H1 (cell line): ENCODE data around the gene ASGR1. TPM values are rescaled to one million over a fixed set of nuclear protein-coding genes. Genes with fewer than 3 reads are reported as not detected.

Source experiments
- CTCF ChIA-PET: fragments of 300-600 bp; sonication (Branson Sonifier 250); formaldehyde crosslinking; loops from one replicate; lab custom pipeline; 2021; ENCODE audit not compliant: partially characterized antibody; lab: Charles Lee
- POLR2A ChIA-PET: fragments of 300-600 bp; sonication (Branson Sonifier 250); formaldehyde crosslinking; loops from one replicate; lab custom pipeline; 2021; ENCODE audit warnings: inconsistent platforms; ENCODE audit not compliant: partially characterized antibody; lab: Charles Lee
- DNase-seq, 2 experiments: peaks; one replicate each; pipeline versions ENCODE4 v3.0.0 to v3.0.0-alpha.2; 2010 to 2022; ENCODE audit warnings: low spot score in 2 of 2, low read depth in 1 of 2, mixed read lengths in 1 of 2
- FAIRE-seq: peaks from 2 replicates; lab custom pipeline; 2011; peaks lifted over from hg19 to GRCh38; lab: Jason Lieb, UNC
- H2AFZ ChIP-seq: 2 replicates; pipeline ENCODE4 v1.8.1; 2012; ENCODE audit warnings: low read length, inconsistent platforms
- H2AK5ac ChIP-seq: 2 replicates; pipeline ENCODE4 v1.6.1; 2013; ENCODE audit warnings: low read depth, low read length
- H2BK120ac ChIP-seq: replicated peaks from 2 replicates; pipeline ENCODE3; 2013; ENCODE audit warnings: low read depth, low read length, inconsistent platforms
- H2BK12ac ChIP-seq: 2 replicates; pipeline ENCODE4 v1.6.1; 2013; ENCODE audit warnings: low read depth, low read length
- H2BK15ac ChIP-seq: 2 replicates; pipeline ENCODE4 v1.6.1; 2013; ENCODE audit warnings: low read length
- H2BK20ac ChIP-seq: 2 replicates; pipeline ENCODE4 v1.6.1; 2013; ENCODE audit warnings: low read length
- H2BK5ac ChIP-seq: 2 replicates; pipeline ENCODE4 v1.6.1; 2013; ENCODE audit warnings: low read depth, low read length
- H3K14ac ChIP-seq: 2 replicates; pipeline ENCODE4 v1.6.1; 2013; ENCODE audit warnings: inconsistent platforms; ENCODE audit not compliant: insufficient read length
- H3K18ac ChIP-seq: 2 replicates; pipeline ENCODE4 v1.6.1; 2013; ENCODE audit warnings: low read length; ENCODE audit errors: extremely low read depth
- H3K23ac ChIP-seq: 2 replicates; pipeline ENCODE4 v1.6.1; 2013; ENCODE audit warnings: inconsistent platforms; ENCODE audit not compliant: insufficient read length
- H3K23me2 ChIP-seq: 2 replicates; pipeline ENCODE4 v1.6.1; 2013; ENCODE audit warnings: low read depth, low read length
- H3K27ac ChIP-seq: 2 replicates; pipeline ENCODE4 v1.6.1; 2011; ENCODE audit warnings: low read depth, low read length, inconsistent platforms
- H3K27me3 ChIP-seq, 4 experiments: replicated peaks in 1 of 4; 1 replicate in 1 of 4; 2 replicates in 3 of 4; pipeline versions ENCODE4 v1.6.1 to v1.8.1; 2011 to 2013; ENCODE audit warnings: low read length in 3 of 4, mild to moderate bottlenecking in 3 of 4, inconsistent platforms in 2 of 4, mixed read lengths in 2 of 4, moderate library complexity in 1 of 4; ENCODE audit not compliant: control insufficient read depth in 3 of 4, insufficient read depth in 3 of 4; ENCODE audit errors: extremely low read depth in 1 of 4
- H3K36me3 ChIP-seq, 4 experiments: 2 replicates each; pipeline versions ENCODE4 v1.6.1 to v1.8.1; 2011 to 2013; ENCODE audit warnings: mild to moderate bottlenecking in 4 of 4, low read length in 3 of 4, moderate library complexity in 2 of 4, control low read depth in 1 of 4, inconsistent platforms in 1 of 4; ENCODE audit not compliant: insufficient read depth in 4 of 4, control insufficient read depth in 2 of 4
- H3K4ac ChIP-seq: replicated peaks from 2 replicates; pipeline ENCODE3; 2013; ENCODE audit warnings: low read length, low read depth, mixed read lengths, inconsistent platforms; ENCODE audit not compliant: insufficient read length
- H3K4me1 ChIP-seq, 4 experiments: replicated peaks in 1 of 4; 1 replicate in 1 of 4; 2 replicates in 3 of 4; pipeline versions ENCODE4 v1.6.1 to v1.8.1; 2011 to 2013; ENCODE audit warnings: low read length in 3 of 4, inconsistent platforms in 2 of 4, mixed read lengths in 1 of 4; ENCODE audit not compliant: insufficient read depth in 4 of 4, control insufficient read depth in 3 of 4
- H3K4me2 ChIP-seq, 2 experiments: 2 replicates each; pipeline versions ENCODE4 v1.6.1 to v1.8.1; 2011 to 2013; ENCODE audit warnings: low read depth in 2 of 2, low read length in 2 of 2, control low read depth in 1 of 2, inconsistent platforms in 1 of 2, mild to moderate bottlenecking in 1 of 2; ENCODE audit not compliant: insufficient read depth in 1 of 2
- H3K4me3 ChIP-seq, 4 experiments: fragments of 200-600, 300-600 bp in 1 of 4; sonication (generic), shearing (Covaris generic), sonication (Bioruptor Twin) in 1 of 4; 2 replicates each; pipeline versions ENCODE4 v1.5.1 to v1.8.1; 2011 to 2016; ENCODE audit warnings: low read length in 4 of 4, low read depth in 3 of 4, control low read depth in 2 of 4, inconsistent platforms in 2 of 4, mild to moderate bottlenecking in 2 of 4, mixed read lengths in 1 of 4, moderate library complexity in 1 of 4; ENCODE audit not compliant: insufficient read depth in 2 of 4; ENCODE audit errors: extremely low read depth in 1 of 4
- H3K56ac ChIP-seq: replicated peaks from 2 replicates; pipeline ENCODE3; 2013; ENCODE audit warnings: low read depth, mild to moderate bottlenecking, mixed read lengths, low read length, inconsistent platforms; ENCODE audit not compliant: insufficient read length
- H3K79me1 ChIP-seq: 2 replicates; pipeline ENCODE4 v1.6.1; 2013; ENCODE audit warnings: low read depth, low read length, control low read depth
- H3K79me2 ChIP-seq, 2 experiments: 2 replicates each; pipeline versions ENCODE4 v1.6.1 to v1.8.1; 2012 to 2013; ENCODE audit warnings: low read length in 2 of 2, mild to moderate bottlenecking in 2 of 2, inconsistent platforms in 1 of 2; ENCODE audit not compliant: insufficient read depth in 2 of 2, control insufficient read depth in 1 of 2
- H3K9ac ChIP-seq, 4 experiments: replicated peaks in 1 of 4; 1 replicate in 1 of 4; 2 replicates in 3 of 4; pipeline versions ENCODE4 v1.6.1 to v1.8.1; 2011 to 2013; ENCODE audit warnings: low read depth in 3 of 4, low read length in 3 of 4, control low read depth in 2 of 4, mild to moderate bottlenecking in 2 of 4, moderate library complexity in 2 of 4, inconsistent platforms in 1 of 4; ENCODE audit errors: extremely low read depth in 1 of 4
- H3K9me3 ChIP-seq, 2 experiments: 2 replicates each; pipeline versions ENCODE4 v1.6.1 to v1.8.1; 2012 to 2013; ENCODE audit warnings: mild to moderate bottlenecking in 2 of 2, moderate library complexity in 2 of 2, control low read depth in 1 of 2, inconsistent platforms in 1 of 2, low read depth in 1 of 2, low read length in 1 of 2, mixed read lengths in 1 of 2; ENCODE audit not compliant: insufficient read depth in 2 of 2
- H4K20me1 ChIP-seq, 2 experiments: replicated peaks in 1 of 2; 2 replicates each; pipeline versions ENCODE3 to v1.8.1; 2011 to 2013; ENCODE audit warnings: inconsistent platforms in 2 of 2, low read length in 2 of 2, mild to moderate bottlenecking in 1 of 2; ENCODE audit not compliant: insufficient read depth in 2 of 2, control insufficient read depth in 1 of 2
- H4K5ac ChIP-seq: 2 replicates; pipeline ENCODE4 v1.6.1; 2013; ENCODE audit warnings: low read length, low read depth, mixed read lengths, inconsistent platforms; ENCODE audit not compliant: insufficient read length
- H4K8ac ChIP-seq: 2 replicates; pipeline ENCODE4 v1.8.0; 2013; ENCODE audit warnings: mild to moderate bottlenecking, moderate library complexity, low read length, inconsistent platforms; ENCODE audit not compliant: insufficient read depth; ENCODE audit errors: extremely low read depth
- H4K91ac ChIP-seq: replicated peaks from 2 replicates; pipeline ENCODE3; 2013; ENCODE audit warnings: low read length, mixed read lengths, inconsistent platforms; ENCODE audit not compliant: insufficient read length
- BACH1 ChIP-seq: IDR thresholded peaks from 2 replicates; pipeline ENCODE4 v1.6.1; 2012; ENCODE audit warnings: low read length, improper control_type of control experiment
- CHD2 ChIP-seq: IDR thresholded peaks from 2 replicates; pipeline ENCODE4 v1.6.1; 2012; ENCODE audit warnings: low read length, improper control_type of control experiment
- EP300 ChIP-seq, 2 experiments: IDR thresholded peaks; 1 replicate in 1 of 2; 2 replicates in 1 of 2; pipeline ENCODE4 v1.6.1; 2011 to 2012; ENCODE audit warnings: low read depth in 2 of 2, low read length in 2 of 2, mild to moderate bottlenecking in 2 of 2, borderline replicate concordance in 1 of 2, inconsistent platforms in 1 of 2, moderate library complexity in 1 of 2
- HDAC2 ChIP-seq, 2 experiments: fragments of 300-600 bp in 1 of 2; sonication (generic) in 1 of 2; IDR thresholded peaks; 2 replicates each; pipeline ENCODE4 v1.6.1; 2011 to 2012; ENCODE audit warnings: low read depth in 2 of 2, low read length in 2 of 2, mild to moderate bottlenecking in 2 of 2, moderate library complexity in 2 of 2, borderline replicate concordance in 1 of 2, inconsistent platforms in 1 of 2
- JUND ChIP-seq: IDR thresholded peaks from 2 replicates; pipeline ENCODE4 v1.6.1; 2011; ENCODE audit warnings: mild to moderate bottlenecking, improper control_type of control experiment, low read length
- NRF1 ChIP-seq: IDR thresholded peaks from 2 replicates; pipeline ENCODE4 v1.6.1; 2011; ENCODE audit warnings: mild to moderate bottlenecking, low read depth, low read length, improper control_type of control experiment
- RBBP5 ChIP-seq: IDR thresholded peaks from 2 replicates; pipeline ENCODE4 v1.7.1; 2012; ENCODE audit warnings: low read depth, mild to moderate bottlenecking, inconsistent platforms, low read length, moderate library complexity, borderline replicate concordance
- RNF2 ChIP-seq: fragments of 200-900, 300-1000 bp; sonication (generic); IDR thresholded peaks from 2 replicates; pipeline ENCODE4 v1.7.1; 2016; ENCODE audit warnings: borderline replicate concordance, low read depth, mild to moderate bottlenecking, antibody characterized with exemption, low read length; ENCODE audit not compliant: poor library complexity, severe bottlenecking; ENCODE audit errors: missing control alignments
- SIRT6 ChIP-seq: IDR thresholded peaks from one replicate; pipeline ENCODE4 v1.7.1; 2012; ENCODE audit warnings: low read length, inconsistent platforms
- SIX5 ChIP-seq: IDR thresholded peaks from 2 replicates; pipeline ENCODE4 v1.6.1; 2011; ENCODE audit warnings: mild to moderate bottlenecking, low read depth, low read length
- TAF7 ChIP-seq: optimal IDR thresholded peaks from 2 replicates; pipeline ENCODE3; 2011; ENCODE audit warnings: low read depth, mild to moderate bottlenecking, inconsistent platforms, low read length, moderate library complexity, borderline replicate concordance
- WGBS, 2 experiments: shearing (Covaris generic) in 1 of 2; methylation state at CpG; one replicate each; pipeline versions ENCODE4 v1.1.6 to v1.1.7; 2013 to 2015; ENCODE audit warnings: low lambda C conversion rate in 2 of 2, mixed read lengths in 2 of 2, inconsistent platforms in 1 of 2, low coverage in 1 of 2, missing lambda C conversion rate in 1 of 2; ENCODE audit not compliant: insufficient replicate concordance in 2 of 2, insufficient coverage in 1 of 2, insufficient read length in 1 of 2; ENCODE audit errors: extremely low coverage in 1 of 2, missing lambda C conversion rate in 1 of 2; 5-methylcytosine and 5-hydroxymethylcytosine counted together
- polyA plus RNA-seq, 7 experiments: library from polyadenylated mRNA; depleted of rRNA in 3 of 7; stranded (reverse) in 5 of 7; unstranded in 2 of 7; fragments of >200 nt in 5 of 7; fragments of 200-250 nt in 2 of 7; gene quantifications; 1 replicate in 5 of 7; 2 replicates in 1 of 7; 4 replicates in 1 of 7; pipeline versions ENCODE4 v1.2.1 to v1.2.3, GENCODE V29; 2011 to 2013; ENCODE audit warnings: missing spikeins in 2 of 7, mixed read lengths in 2 of 7
- total RNA-seq: library from RNA; stranded (reverse); fragmentation: NEBNext Ultra II Directional; extraction: Animal tissue kit (Norgen Biotek cat#: 25700); gene quantifications from 2 replicates; pipeline ENCODE4 v1.2.1, GENCODE V29; 2021
- TF ChIP-seq, protein P1 (sequence below): IDR thresholded peaks from 2 replicates; pipeline ENCODE4 v1.6.1; 2012; ENCODE audit warnings: low read length, inconsistent platforms

Gene ASGR1
- total and polyA plus RNA-seq, 2 of the 8 experiments (the other 6 are each of a cell fraction or from before 2014, with no cell fraction given): 10.8 to 14.5 TPM

DNA sequence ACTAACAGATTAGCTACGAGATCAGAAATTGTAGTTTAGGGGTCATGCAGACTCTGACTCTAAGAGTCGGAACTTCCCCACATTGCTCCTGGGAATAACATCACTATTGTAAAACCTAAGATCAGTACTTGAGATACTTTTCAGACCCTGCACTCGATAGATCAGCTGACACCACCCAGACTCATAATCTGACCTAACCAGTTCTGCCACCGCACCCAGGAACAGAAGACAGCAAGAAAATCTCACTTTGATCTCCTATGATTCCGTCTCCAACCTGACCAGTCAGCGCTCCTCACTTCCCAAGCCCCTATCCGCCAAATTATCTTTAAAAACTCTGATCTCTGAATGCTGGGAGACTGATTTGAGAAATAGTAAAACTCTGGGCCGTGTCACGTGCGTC lies 37.3 kb downstream of the ASGR1 start:
- no peaks in the 10 kb centered on the region for H4K20me1 ChIP-seq
- peaks cover 0 to 22% (median 7%) of the 10 kb centered on the region in 4 experiments; a peak in 6 of 7 replicates for H3K4me1 ChIP-seq
- H4K5ac ChIP-seq: no peak overlapping the region
- H3K4me3 ChIP-seq: no peak overlapping the region
- H3K23ac ChIP-seq: no peak overlapping the region
- H3K27me3 ChIP-seq: no peaks in the 10 kb centered on the region
- no peak overlapping the region for H2BK15ac ChIP-seq
- H3K79me2 ChIP-seq: no peaks in the 10 kb centered on the region
- no peak overlapping the region for H3K14ac ChIP-seq
- H2AFZ ChIP-seq: no peak overlapping the region
- no peak overlapping the region for H2BK120ac ChIP-seq
- H2BK20ac ChIP-seq: no peak overlapping the region
- DNase-seq (no peak), FAIRE-seq (no peak)
- 83% methylated on average over 10 of the region's 10 CpGs; no CpG with 5 or more reads in 1 of the 2 experiments for WGBS, 2 experiments
- no peak overlapping the region for H3K56ac ChIP-seq
- no peak overlapping the region for H3K4ac ChIP-seq
- H2AK5ac ChIP-seq: no peak overlapping the region
- no peak overlapping the region for H2BK12ac ChIP-seq
- H3K18ac ChIP-seq: no peak overlapping the region
- H3K27ac ChIP-seq: no peak overlapping the region
- no peaks in the 10 kb centered on the region for H3K36me3 ChIP-seq
- H3K9me3 ChIP-seq: no peaks in the 10 kb centered on the region
- H3K9ac ChIP-seq: no peak overlapping the region
- ChIA-PET POLR2A (interaction anchor here (1.3 kb wide), 1 partner anchor 9 kb away, joined by 9 read pairs; no protein-coding TSS in a partner anchor), CTCF (interaction anchor here (0.7 to 17.7 kb wide), 9 partner anchors 9 to 227 kb away, joined by 3 to 434 read pairs (median 3); partner anchors contain the start of genes ASGR1 and SLC16A11)
- no peak overlapping the region for H2BK5ac ChIP-seq
- H3K4me2 ChIP-seq: no peak overlapping the region
- no peaks in the 10 kb centered on the region for H3K23me2 ChIP-seq
- no peak overlapping the region for H4K91ac ChIP-seq
- H3K79me1 ChIP-seq: no peaks in the 10 kb centered on the region
- H4K8ac ChIP-seq: no peak overlapping the region
- TF ChIP-seq RBBP5 (no peak), SIRT6 (no peak), BACH1 (no peak), NRF1 (no peak), HDAC2 (IDR thresholded peaks at IDR 0.05; ENCODE audit: borderline replicate concordance in 1 of 2, low read depth in 2 of 2, low read length in 2 of 2) (no peak), SIX5 (no peak), RNF2 (no peak), CHD2 (no peak), JUND (no peak), EP300 (IDR thresholded peaks at IDR 0.05; ENCODE audit: borderline replicate concordance in 1 of 2, low read depth in 2 of 2, low read length in 2 of 2) (no peak), TAF7 (no peak)
- TF ChIP-seq, protein P1, sequence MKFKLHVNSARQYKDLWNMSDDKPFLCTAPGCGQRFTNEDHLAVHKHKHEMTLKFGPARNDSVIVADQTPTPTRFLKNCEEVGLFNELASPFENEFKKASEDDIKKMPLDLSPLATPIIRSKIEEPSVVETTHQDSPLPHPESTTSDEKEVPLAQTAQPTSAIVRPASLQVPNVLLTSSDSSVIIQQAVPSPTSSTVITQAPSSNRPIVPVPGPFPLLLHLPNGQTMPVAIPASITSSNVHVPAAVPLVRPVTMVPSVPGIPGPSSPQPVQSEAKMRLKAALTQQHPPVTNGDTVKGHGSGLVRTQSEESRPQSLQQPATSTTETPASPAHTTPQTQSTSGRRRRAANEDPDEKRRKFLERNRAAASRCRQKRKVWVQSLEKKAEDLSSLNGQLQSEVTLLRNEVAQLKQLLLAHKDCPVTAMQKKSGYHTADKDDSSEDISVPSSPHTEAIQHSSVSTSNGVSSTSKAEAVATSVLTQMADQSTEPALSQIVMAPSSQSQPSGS: no peak
